ENCODE data around the gene CRTAP. TPM values are rescaled to one million over a fixed set of nuclear protein-coding genes. Genes with fewer than 3 reads are reported as not detected.
"Not testable (repeated sequence)": the region's sequence is repeated elsewhere in the genome, so short reads cannot be mapped to it uniquely, and the experiment has no call there.

The CRTAP gene
- total RNA-seq, 1 donor from 2014 or later: 177 TPM

DNA sequence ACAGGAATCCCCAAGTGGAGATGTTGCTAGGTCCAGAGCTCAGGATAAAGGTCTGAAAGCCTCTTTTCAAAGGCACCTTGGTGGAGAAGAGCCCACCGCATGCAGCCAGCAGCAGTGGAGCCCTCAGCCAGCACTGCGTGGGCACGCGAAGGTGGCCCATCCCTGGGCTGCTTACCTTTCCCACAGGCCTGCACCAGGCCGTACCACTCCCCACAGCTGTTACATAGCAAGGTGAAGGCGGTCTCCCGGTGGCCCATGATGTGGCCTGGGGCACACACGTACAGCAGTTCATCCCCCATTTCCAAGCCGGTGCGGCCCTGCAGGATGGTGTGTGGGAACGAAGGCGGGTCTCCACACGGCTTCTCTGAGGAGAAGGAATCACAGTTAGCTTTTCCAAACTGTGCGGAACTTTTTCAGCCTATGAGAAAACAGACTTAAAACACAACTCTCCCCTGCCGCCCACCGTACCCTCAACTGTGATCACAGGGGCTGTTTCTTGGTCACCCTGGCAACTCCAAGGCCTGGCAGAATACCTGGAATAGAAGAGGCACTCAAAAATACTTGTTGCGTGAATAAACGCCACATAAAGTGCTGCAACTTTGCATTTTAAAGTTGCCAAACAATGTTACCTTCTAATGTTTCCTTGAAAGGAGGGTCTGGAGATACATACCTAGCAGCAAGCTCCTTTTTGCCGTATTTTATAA is 61.0 kb downstream of the CRTAP start:
- DNase-seq (ENCODE audit: low spot score in 2 of 2, unreplicated experiment in 2 of 2): no peak
- H3K27ac Mint-ChIP-seq: no peak overlapping the region
- H3K36me3 Mint-ChIP-seq: peaks cover 2% of the 10 kb centered on the region
- H3K9me3 Mint-ChIP-seq: peaks cover 17% of the 10 kb centered on the region
- H3K27me3 Mint-ChIP-seq (ENCODE audit: low read depth): no peaks in the 10 kb centered on the region
- TF ChIP-seq, protein P1, sequence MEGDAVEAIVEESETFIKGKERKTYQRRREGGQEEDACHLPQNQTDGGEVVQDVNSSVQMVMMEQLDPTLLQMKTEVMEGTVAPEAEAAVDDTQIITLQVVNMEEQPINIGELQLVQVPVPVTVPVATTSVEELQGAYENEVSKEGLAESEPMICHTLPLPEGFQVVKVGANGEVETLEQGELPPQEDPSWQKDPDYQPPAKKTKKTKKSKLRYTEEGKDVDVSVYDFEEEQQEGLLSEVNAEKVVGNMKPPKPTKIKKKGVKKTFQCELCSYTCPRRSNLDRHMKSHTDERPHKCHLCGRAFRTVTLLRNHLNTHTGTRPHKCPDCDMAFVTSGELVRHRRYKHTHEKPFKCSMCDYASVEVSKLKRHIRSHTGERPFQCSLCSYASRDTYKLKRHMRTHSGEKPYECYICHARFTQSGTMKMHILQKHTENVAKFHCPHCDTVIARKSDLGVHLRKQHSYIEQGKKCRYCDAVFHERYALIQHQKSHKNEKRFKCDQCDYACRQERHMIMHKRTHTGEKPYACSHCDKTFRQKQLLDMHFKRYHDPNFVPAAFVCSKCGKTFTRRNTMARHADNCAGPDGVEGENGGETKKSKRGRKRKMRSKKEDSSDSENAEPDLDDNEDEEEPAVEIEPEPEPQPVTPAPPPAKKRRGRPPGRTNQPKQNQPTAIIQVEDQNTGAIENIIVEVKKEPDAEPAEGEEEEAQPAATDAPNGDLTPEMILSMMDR (IDR thresholded peaks at IDR 0.05; ENCODE audit: unreplicated experiment): no peak
- H3K4me3 Mint-ChIP-seq: no peak overlapping the region
- H3K4me1 Mint-ChIP-seq: no peaks in the 10 kb centered on the region

DNA sequence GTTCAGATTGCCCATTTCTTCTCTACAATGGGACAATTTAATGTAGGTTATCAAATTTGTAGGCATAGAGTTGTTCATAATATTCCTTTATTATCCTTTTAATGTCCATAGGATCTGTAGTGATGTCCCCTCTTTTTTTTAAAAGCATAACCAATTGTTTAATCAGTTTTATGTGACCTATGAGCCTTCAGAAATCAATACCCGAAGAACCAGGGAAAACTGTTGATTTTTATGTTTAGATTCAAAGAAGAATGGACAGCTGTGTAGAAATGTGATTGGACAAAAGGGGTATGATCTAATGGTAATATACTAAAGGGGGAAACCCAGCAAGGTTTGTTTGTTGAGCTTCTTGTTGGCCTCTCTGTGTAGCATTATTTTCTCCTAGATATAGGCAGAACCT is 65.3 kb downstream of the CRTAP start:
- H3K27me3 Mint-ChIP-seq (ENCODE audit: low read depth): no peaks in the 10 kb centered on the region
- H3K4me1 Mint-ChIP-seq: no peaks in the 10 kb centered on the region
- H3K27ac Mint-ChIP-seq: no peak overlapping the region
- H3K36me3 Mint-ChIP-seq: peaks cover 2% of the 10 kb centered on the region
- no peak for DNase-seq (ENCODE audit: low spot score in 2 of 2, unreplicated experiment in 2 of 2)
- TF ChIP-seq, protein P1 (IDR thresholded peaks at IDR 0.05; ENCODE audit: unreplicated experiment): no peak
- H3K9me3 Mint-ChIP-seq: peaks cover 33% of the 10 kb centered on the region
- no peak overlapping the region for H3K4me3 Mint-ChIP-seq

DNA sequence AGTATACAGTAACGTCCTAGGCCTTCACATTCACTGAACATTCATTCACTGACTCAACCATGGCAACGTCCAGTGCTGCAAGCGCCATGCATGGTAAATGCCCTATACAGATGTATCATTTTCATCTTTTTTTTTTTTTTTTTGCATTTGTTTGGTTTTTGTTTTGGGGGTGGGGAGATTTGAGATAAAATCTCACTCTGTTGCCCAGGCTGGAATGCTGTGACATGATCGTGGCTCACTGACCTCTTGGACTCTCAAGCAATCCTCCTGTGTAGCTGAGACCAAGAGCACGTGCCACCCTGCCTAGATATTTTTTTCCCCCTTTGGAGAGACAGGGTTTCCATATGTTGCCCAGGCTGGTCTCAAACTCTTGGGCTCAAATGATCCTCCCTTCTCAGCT is 67.4 kb downstream of the CRTAP start:
- TF ChIP-seq, protein P1 (IDR thresholded peaks at IDR 0.05; ENCODE audit: unreplicated experiment): no peak
- DNase-seq (ENCODE audit: low spot score in 2 of 2, unreplicated experiment in 2 of 2): no peak
- peaks cover 33% of the 10 kb centered on the region for H3K9me3 Mint-ChIP-seq
- peaks cover 2% of the 10 kb centered on the region for H3K36me3 Mint-ChIP-seq
- H3K27ac Mint-ChIP-seq: no peak overlapping the region
- H3K27me3 Mint-ChIP-seq (ENCODE audit: low read depth): no peaks in the 10 kb centered on the region
- H3K4me1 Mint-ChIP-seq: peaks cover 2% of the 10 kb centered on the region
- H3K4me3 Mint-ChIP-seq: no peak overlapping the region

DNA sequence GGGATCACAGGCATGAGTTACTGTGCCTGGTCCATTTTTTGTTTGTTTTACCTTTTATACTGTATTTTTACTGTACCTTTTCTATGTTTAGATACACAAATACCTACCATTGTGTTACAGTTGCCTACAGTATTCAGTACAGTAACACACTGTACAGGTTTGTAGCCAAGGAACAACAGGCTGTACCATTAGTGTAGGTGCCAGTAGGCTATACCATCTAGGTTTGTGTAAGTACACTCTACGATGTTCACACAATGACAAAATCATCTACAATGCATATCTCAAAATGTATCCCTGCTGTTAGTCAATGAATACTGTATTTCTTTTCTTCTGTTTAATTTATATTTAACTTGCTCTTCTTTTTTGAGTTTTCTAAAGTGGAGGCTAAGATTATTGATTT is 67.8 kb downstream of the CRTAP start:
- not testable (repeated sequence) for DNase-seq (ENCODE audit: low spot score in 2 of 2, unreplicated experiment in 2 of 2); H3K4me3 Mint-ChIP-seq; H3K27me3 Mint-ChIP-seq (ENCODE audit: low read depth); H3K4me1 Mint-ChIP-seq; H3K36me3 Mint-ChIP-seq; H3K27ac Mint-ChIP-seq
- H3K9me3 Mint-ChIP-seq: peaks cover 33% of the 10 kb centered on the region

DNA sequence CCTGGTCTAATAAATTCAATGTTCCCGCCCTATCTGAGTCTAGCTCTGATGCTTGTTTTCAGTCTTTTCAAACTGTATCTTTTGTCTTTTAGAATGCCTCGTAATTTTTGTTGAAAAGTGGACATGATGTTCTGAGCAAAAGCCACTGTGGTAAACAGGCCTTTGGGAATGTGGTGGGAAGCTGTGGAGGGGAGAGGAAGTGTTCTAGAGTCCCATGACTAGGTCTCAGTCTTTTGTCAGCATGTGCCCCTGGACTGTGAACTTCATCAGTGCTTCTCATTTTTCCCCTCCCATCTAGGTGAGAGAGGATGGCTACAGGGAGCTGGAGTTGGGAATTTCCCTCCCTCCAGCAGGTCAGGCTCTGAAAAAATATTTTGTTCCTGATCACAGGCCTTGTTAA is 71.0 kb downstream of the CRTAP start:
- TF ChIP-seq, protein P1 (IDR thresholded peaks at IDR 0.05; ENCODE audit: unreplicated experiment): no peak

DNA sequence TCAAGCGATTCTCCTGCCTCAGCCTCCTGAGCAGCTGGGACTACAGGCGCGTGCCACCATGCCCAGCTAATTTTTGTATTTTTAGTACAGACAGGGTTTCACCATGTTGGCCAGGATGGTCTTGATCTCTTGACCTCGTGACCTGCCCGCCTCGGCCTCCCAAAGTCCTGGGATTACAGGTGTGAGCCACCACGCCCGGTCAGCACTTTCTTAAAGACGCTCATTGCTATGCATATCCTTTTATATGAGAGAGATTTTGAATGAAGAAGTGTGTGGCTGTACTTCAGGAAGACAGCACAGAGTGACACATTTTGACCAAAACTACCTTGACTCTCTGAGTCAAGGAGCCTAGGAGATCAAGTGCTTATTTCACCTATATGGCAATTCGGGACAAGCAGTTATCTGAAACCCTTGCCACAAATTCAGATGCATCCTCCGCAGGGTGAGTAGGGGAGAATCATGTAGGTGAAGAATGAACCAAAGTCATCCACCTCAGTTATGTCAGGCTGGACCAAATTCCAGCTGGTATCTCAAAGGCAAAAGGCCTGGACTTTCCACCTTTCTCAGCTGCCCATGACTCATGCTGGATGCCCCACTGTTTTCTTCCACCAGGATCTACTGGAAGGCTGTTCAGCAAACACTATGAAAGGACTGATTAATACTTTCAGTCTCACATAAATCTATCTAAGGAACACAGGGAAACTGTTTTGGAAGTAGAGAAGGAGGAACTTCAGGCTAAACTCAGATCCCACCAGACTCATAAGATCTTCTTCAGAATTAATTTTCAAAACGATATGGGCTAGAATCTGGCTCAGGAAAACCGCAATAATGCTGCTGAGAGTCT is 72.9 kb downstream of the CRTAP start:
- Mint-ChIP-seq H3K4me3 (no peak overlapping the region), H3K4me1 (peaks cover 2% of the 10 kb centered on the region), H3K9me3 (peaks cover 24% of the 10 kb centered on the region), H3K36me3 (no peaks in the 10 kb centered on the region), H3K27ac (no peak overlapping the region), H3K27me3 (ENCODE audit: low read depth) (no peaks in the 10 kb centered on the region)
- TF ChIP-seq, protein P1 (IDR thresholded peaks at IDR 0.05; ENCODE audit: unreplicated experiment): no peak
- DNase-seq (ENCODE audit: low spot score in 2 of 2, unreplicated experiment in 2 of 2): no peak

More for the DNA sequence above, 71.0 kb downstream of the CRTAP start:
- Mint-ChIP-seq H3K36me3 (no peaks in the 10 kb centered on the region), H3K4me3 (no peak overlapping the region), H3K9me3 (peaks cover 16% of the 10 kb centered on the region), H3K27ac (no peak overlapping the region), H3K4me1 (peaks cover 2% of the 10 kb centered on the region), H3K27me3 (ENCODE audit: low read depth) (no peaks in the 10 kb centered on the region)
- no peak for DNase-seq (ENCODE audit: low spot score in 2 of 2, unreplicated experiment in 2 of 2)
